Transverse colon (tissue), 4 donors: Measurements from ENCODE around the gene NEK6.

ENCODE experiments used
- EP300 ChIP-seq: sonication (generic); formaldehyde crosslinking; IDR thresholded peaks from one replicate; pipeline ENCODE4 v1.6.1; 2017; ENCODE audit warnings: antibody characterized with exemption, low read depth
- POLR2A ChIP-seq: fragments of 450-650 bp; IDR thresholded peaks from one replicate; pipeline ENCODE4 v1.6.1; 2016; ENCODE audit warnings: antibody characterized with exemption, mild to moderate bottlenecking, moderate library complexity
- POLR2AphosphoS5 ChIP-seq, 3 donors: sonication (generic); formaldehyde crosslinking; IDR thresholded peaks; one replicate each; pipeline ENCODE4 v1.6.1; 2016; ENCODE audit warnings: antibody characterized with exemption in 3 of 3
- TF ChIP-seq, protein P1 (sequence below), 5 experiments: fragments of 200-600 bp in 3 of 5; fragments of 450-650 bp in 2 of 5; sonication (generic) in 3 of 5; IDR thresholded peaks; 1 replicate in 2 of 5; 2 replicates in 3 of 5; pipeline ENCODE4 v1.5.1; 2016 to 2017; ENCODE audit warnings: antibody characterized with exemption in 5 of 5, inconsistent platforms in 3 of 5, mild to moderate bottlenecking in 2 of 5, moderate library complexity in 1 of 5

DNA sequence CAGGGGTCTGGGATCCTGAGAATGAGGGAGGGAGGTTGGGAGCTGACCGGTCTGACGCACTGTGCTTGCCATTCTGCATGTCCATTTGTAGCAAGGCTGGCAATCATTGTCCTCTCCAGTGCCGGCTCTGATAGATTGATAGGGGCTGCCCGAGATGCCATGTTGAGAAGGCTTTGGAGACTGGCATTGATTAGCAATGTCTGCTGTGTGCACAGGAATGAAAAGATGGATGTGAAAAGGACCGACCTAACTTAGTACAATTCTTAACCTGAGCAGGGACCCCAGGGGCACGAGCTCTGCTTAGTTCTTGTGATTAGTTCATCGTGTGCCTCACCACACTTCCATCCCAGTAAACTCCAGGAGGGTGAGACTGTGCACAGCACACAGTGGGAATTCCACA, 17.0 kb downstream of the NEK6 start:
- TF ChIP-seq, protein P1, sequence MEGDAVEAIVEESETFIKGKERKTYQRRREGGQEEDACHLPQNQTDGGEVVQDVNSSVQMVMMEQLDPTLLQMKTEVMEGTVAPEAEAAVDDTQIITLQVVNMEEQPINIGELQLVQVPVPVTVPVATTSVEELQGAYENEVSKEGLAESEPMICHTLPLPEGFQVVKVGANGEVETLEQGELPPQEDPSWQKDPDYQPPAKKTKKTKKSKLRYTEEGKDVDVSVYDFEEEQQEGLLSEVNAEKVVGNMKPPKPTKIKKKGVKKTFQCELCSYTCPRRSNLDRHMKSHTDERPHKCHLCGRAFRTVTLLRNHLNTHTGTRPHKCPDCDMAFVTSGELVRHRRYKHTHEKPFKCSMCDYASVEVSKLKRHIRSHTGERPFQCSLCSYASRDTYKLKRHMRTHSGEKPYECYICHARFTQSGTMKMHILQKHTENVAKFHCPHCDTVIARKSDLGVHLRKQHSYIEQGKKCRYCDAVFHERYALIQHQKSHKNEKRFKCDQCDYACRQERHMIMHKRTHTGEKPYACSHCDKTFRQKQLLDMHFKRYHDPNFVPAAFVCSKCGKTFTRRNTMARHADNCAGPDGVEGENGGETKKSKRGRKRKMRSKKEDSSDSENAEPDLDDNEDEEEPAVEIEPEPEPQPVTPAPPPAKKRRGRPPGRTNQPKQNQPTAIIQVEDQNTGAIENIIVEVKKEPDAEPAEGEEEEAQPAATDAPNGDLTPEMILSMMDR (IDR thresholded peaks at IDR 0.05) = no peak
- TF ChIP-seq POLR2A (no peak), EP300 (no peak), POLR2AphosphoS5 (IDR thresholded peaks at IDR 0.05) (no peak)
